Neural progenitor cell (in vitro differentiated cells): ENCODE results near the gene TTLL9. TPM values are rescaled to one million over a fixed set of nuclear protein-coding genes. Genes with fewer than 3 reads are reported as not detected.

Experiments
- DNase-seq: peaks from one replicate; pipeline ENCODE4 v3.0.0-alpha.2; 2016; ENCODE audit warnings: low spot score
- H2AFZ ChIP-seq: fragments of 200-600 bp; sonication (generic); replicated peaks from 2 replicates; pipeline ENCODE4 v1.6.1; 2016; ENCODE audit warnings: antibody characterized with exemption
- H3F3A ChIP-seq: fragments of 200-600 bp; sonication (generic); 2 replicates; pipeline ENCODE4 v1.6.1; 2016; ENCODE audit warnings: antibody characterized with exemption, low read depth
- H3K27ac ChIP-seq: fragments of 200-600 bp; sonication (generic); 2 replicates; pipeline ENCODE4 v1.5.1; 2016; ENCODE audit warnings: mild to moderate bottlenecking
- H3K27me3 ChIP-seq: fragments of 200-600 bp; sonication (generic); 2 replicates; pipeline ENCODE4 v1.6.1; 2016; ENCODE audit warnings: mild to moderate bottlenecking, moderate library complexity
- H3K36me3 ChIP-seq: fragments of 200-600 bp; sonication (generic); 2 replicates; pipeline ENCODE4 v1.5.1; 2016
- H3K4me1 ChIP-seq: fragments of 200-600 bp; sonication (generic); 2 replicates; pipeline ENCODE4 v1.6.1; 2016; ENCODE audit warnings: mixed run types
- H3K4me2 ChIP-seq: fragments of 200-600 bp; sonication (generic); 2 replicates; pipeline ENCODE4 v1.6.1; 2016
- H3K4me3 ChIP-seq: fragments of 200-600 bp; sonication (generic); 2 replicates; pipeline ENCODE4 v1.5.1; 2016
- H3K79me2 ChIP-seq: fragments of 200-600 bp; sonication (generic); 2 replicates; pipeline ENCODE4 v1.6.1; 2016; ENCODE audit warnings: low read depth
- H3K9ac ChIP-seq: fragments of 200-600 bp; sonication (generic); 2 replicates; pipeline ENCODE4 v1.6.1; 2016
- H3K9me3 ChIP-seq: fragments of 200-600 bp; sonication (generic); 2 replicates; pipeline ENCODE4 v1.5.1; 2016; ENCODE audit warnings: low read depth
- H4K20me1 ChIP-seq: fragments of 200-600 bp; sonication (generic); 2 replicates; pipeline ENCODE4 v1.6.1; 2016; ENCODE audit warnings: low read depth
- H3K27ac Mint-ChIP-seq: 3 replicates; pipeline ENCODE4 v1.8.0; 2021; ENCODE audit warnings: mixed read lengths
- H3K27me3 Mint-ChIP-seq: 2 replicates; pipeline ENCODE4 v1.8.0; 2022; ENCODE audit warnings: low read depth, mild to moderate bottlenecking, inconsistent platforms, moderate library complexity, mixed read lengths; ENCODE audit not compliant: insufficient read depth
- H3K36me3 Mint-ChIP-seq: 3 replicates; pipeline ENCODE4 v1.8.0; 2021; ENCODE audit warnings: mixed read lengths
- H3K4me1 Mint-ChIP-seq: 3 replicates; pipeline ENCODE4 v1.8.0; 2021; ENCODE audit warnings: mixed read lengths
- H3K4me3 Mint-ChIP-seq: 3 replicates; pipeline ENCODE4 v1.8.0; 2021; ENCODE audit warnings: mild to moderate bottlenecking, moderate library complexity, mixed read lengths
- H3K9me3 Mint-ChIP-seq: 3 replicates; pipeline ENCODE4 v1.8.0; 2020; ENCODE audit warnings: mixed read lengths
- EZH2 ChIP-seq: fragments of 200-600 bp; sonication (generic); IDR thresholded peaks from 2 replicates; pipeline ENCODE4 v1.6.1; 2017; ENCODE audit warnings: antibody characterized with exemption, mild to moderate bottlenecking, moderate library complexity
- EZH2phosphoT487 ChIP-seq: fragments of 200-600 bp; sonication (generic); IDR thresholded peaks from 2 replicates; pipeline ENCODE4 v1.6.1; 2017; ENCODE audit warnings: antibody characterized with exemption
- total RNA-seq: library from RNA; depleted of rRNA; stranded (reverse); fragments of >200 nt; gene quantifications from 2 replicates; pipeline ENCODE4 v1.2.3, GENCODE V29; 2015; ENCODE audit warnings: low replicate concordance
- TF ChIP-seq, protein P1 (sequence below): fragments of 200-600 bp; sonication (generic); IDR thresholded peaks from 2 replicates; pipeline ENCODE4 v1.5.1; 2017; ENCODE audit warnings: antibody characterized with exemption, mild to moderate bottlenecking

TTLL9 gene
- total RNA-seq, 1 donor from 2014 or later: not detected

DNA sequence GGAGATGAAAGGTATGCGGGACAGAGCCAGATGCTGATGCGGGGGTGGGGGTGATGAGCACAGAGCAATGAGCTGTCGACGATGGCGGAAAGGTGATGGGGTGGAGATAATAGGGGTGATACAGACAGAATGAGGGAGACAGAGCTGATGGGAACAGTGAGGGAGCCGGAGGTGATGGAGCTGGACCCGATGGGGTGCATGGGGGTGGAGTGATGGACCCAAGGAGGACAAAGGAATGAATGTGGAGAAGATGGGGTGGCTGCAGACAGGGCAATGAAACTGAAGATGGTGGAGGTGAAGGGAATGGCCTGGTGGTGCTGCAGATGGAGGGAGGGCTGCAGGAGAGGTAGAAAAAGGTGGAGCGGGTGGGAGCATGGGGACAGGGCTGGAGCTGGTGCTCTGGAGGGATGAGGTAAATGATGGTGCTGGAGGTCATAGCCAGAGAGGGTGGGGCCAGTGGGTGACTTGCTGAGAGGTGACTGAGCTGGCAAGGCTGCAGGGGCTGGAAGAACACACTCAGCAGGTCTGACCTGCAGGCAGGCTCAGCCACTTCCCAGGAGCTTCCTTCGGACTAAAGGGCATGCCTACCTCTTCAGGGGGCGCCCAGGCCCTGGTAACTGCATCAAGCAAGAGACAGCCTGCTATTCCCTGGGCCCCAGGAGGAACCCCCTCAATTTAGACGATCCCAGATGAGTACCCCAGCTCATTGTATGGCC is 19.0 kb upstream of the TTLL9 start:
- Mint-ChIP-seq H3K4me3 (peak overlapping the region; percentile 19), H3K9me3 (no peaks in the 10 kb centered on the region), H3K27ac (no peak overlapping the region), H3K4me1 (no peaks in the 10 kb centered on the region), H3K36me3 (no peaks in the 10 kb centered on the region), H3K27me3 (peaks cover 5% of the 10 kb centered on the region)
- H4K20me1 ChIP-seq: no peaks in the 10 kb centered on the region
- TF ChIP-seq, protein P1, sequence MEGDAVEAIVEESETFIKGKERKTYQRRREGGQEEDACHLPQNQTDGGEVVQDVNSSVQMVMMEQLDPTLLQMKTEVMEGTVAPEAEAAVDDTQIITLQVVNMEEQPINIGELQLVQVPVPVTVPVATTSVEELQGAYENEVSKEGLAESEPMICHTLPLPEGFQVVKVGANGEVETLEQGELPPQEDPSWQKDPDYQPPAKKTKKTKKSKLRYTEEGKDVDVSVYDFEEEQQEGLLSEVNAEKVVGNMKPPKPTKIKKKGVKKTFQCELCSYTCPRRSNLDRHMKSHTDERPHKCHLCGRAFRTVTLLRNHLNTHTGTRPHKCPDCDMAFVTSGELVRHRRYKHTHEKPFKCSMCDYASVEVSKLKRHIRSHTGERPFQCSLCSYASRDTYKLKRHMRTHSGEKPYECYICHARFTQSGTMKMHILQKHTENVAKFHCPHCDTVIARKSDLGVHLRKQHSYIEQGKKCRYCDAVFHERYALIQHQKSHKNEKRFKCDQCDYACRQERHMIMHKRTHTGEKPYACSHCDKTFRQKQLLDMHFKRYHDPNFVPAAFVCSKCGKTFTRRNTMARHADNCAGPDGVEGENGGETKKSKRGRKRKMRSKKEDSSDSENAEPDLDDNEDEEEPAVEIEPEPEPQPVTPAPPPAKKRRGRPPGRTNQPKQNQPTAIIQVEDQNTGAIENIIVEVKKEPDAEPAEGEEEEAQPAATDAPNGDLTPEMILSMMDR: no peak
- TF ChIP-seq EZH2: no peak
- TF ChIP-seq EZH2phosphoT487: no peak
- peaks cover under 1% of the 10 kb centered on the region for H3K4me1 ChIP-seq
- H3K9ac ChIP-seq: no peak overlapping the region
- no peak overlapping the region for H3K27ac ChIP-seq
- H3K4me3 ChIP-seq: no peak overlapping the region
- no peak overlapping the region for H2AFZ ChIP-seq
- DNase-seq: no peak
- no peaks in the 10 kb centered on the region for H3K79me2 ChIP-seq
- no peaks in the 10 kb centered on the region for H3K9me3 ChIP-seq
- peaks cover under 1% of the 10 kb centered on the region for H3F3A ChIP-seq
- peaks cover 53% of the 10 kb centered on the region for H3K27me3 ChIP-seq
- H3K4me2 ChIP-seq: no peak overlapping the region
- no peaks in the 10 kb centered on the region for H3K36me3 ChIP-seq

DNA sequence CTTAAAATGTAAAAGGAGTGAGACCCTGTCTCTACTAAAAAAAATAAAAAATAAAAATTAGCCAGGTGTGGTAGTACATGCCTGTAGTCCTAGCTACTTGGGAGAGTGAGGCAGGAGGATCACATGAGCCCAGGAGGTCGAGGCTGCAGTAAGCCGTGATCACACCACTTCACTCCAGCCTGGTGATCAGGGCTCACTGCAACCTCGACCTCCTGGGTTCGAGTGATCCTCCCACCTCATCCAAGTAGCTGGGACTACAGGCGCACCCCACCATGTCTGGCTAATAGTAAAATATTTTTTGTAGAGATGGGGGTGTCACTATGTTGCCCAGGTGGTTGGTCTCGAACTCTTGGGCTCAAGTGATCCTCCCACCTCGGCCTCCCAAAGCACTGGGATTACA is 17.0 kb upstream of the TTLL9 start:
- Mint-ChIP-seq H3K27ac (no peak overlapping the region), H3K9me3 (no peaks in the 10 kb centered on the region), H3K36me3 (no peaks in the 10 kb centered on the region), H3K4me3 (no peak overlapping the region), H3K27me3 (peaks cover 10% of the 10 kb centered on the region), H3K4me1 (peaks cover 3% of the 10 kb centered on the region)
- TF ChIP-seq, protein P1: no peak
- TF ChIP-seq EZH2: no peak
- Histone ChIP-seq H4K20me1 (no peaks in the 10 kb centered on the region), H3K4me2 (no peak overlapping the region), H3K27ac (no peak overlapping the region), H3K79me2 (no peaks in the 10 kb centered on the region), H2AFZ (no peak overlapping the region), H3F3A (no peaks in the 10 kb centered on the region), H3K4me3 (no peak overlapping the region), H3K4me1 (no peaks in the 10 kb centered on the region), H3K27me3 (peaks cover 47% of the 10 kb centered on the region), H3K9me3 (no peaks in the 10 kb centered on the region), H3K36me3 (no peaks in the 10 kb centered on the region), H3K9ac (no peak overlapping the region)
- DNase-seq: no peak

GRCh38 chr20:31856516-31856915 is 13.9 kb upstream of the TTLL9 start:
- no peak overlapping the region for H3K4me2 ChIP-seq

More at GRCh38 chr20:31856516-31856915, 13.9 kb upstream of the TTLL9 start:
- no peaks in the 10 kb centered on the region for H3K79me2 ChIP-seq
- H3K36me3 ChIP-seq: no peaks in the 10 kb centered on the region
- H3K27me3 ChIP-seq: peaks cover 16% of the 10 kb centered on the region
- no peak overlapping the region for H2AFZ ChIP-seq
- no peaks in the 10 kb centered on the region for H3K36me3 Mint-ChIP-seq
- no peak overlapping the region for H3K27ac Mint-ChIP-seq
- no peak overlapping the region for H3K4me3 ChIP-seq
- no peak overlapping the region for H3K27ac ChIP-seq
- peaks cover 5% of the 10 kb centered on the region for H3K4me1 ChIP-seq
- H3K27me3 Mint-ChIP-seq: peaks cover 4% of the 10 kb centered on the region
- no peaks in the 10 kb centered on the region for H3K9me3 ChIP-seq
- peaks cover 18% of the 10 kb centered on the region for H3F3A ChIP-seq
- TF ChIP-seq EZH2phosphoT487 (no peak), EZH2 (no peak)
- TF ChIP-seq, protein P1: no peak
- H3K9me3 Mint-ChIP-seq: no peaks in the 10 kb centered on the region
- DNase-seq: no peak
- H4K20me1 ChIP-seq: no peaks in the 10 kb centered on the region
- H3K4me1 Mint-ChIP-seq: peaks cover 12% of the 10 kb centered on the region
- H3K4me3 Mint-ChIP-seq: no peak overlapping the region
- H3K9ac ChIP-seq: no peak overlapping the region
